NCI-H345 treated with DMSO at 0.1 percent for 48 hours (cell line): ENCODE data around the gene ISCA1.
A peak's percentile ranks its signal among the peaks of the same experiment; 100 is the strongest.
"Not testable (repeated sequence)": the region's sequence is repeated elsewhere in the genome, so short reads cannot be mapped to it uniquely, and the experiment has no call there.

Experiments
- DNase-seq: peaks from one replicate; lab custom pipeline; 2025; ENCODE audit not compliant: unreplicated experiment; lab: John Stamatoyannopoulos, UW

Gene ISCA1

DNA sequence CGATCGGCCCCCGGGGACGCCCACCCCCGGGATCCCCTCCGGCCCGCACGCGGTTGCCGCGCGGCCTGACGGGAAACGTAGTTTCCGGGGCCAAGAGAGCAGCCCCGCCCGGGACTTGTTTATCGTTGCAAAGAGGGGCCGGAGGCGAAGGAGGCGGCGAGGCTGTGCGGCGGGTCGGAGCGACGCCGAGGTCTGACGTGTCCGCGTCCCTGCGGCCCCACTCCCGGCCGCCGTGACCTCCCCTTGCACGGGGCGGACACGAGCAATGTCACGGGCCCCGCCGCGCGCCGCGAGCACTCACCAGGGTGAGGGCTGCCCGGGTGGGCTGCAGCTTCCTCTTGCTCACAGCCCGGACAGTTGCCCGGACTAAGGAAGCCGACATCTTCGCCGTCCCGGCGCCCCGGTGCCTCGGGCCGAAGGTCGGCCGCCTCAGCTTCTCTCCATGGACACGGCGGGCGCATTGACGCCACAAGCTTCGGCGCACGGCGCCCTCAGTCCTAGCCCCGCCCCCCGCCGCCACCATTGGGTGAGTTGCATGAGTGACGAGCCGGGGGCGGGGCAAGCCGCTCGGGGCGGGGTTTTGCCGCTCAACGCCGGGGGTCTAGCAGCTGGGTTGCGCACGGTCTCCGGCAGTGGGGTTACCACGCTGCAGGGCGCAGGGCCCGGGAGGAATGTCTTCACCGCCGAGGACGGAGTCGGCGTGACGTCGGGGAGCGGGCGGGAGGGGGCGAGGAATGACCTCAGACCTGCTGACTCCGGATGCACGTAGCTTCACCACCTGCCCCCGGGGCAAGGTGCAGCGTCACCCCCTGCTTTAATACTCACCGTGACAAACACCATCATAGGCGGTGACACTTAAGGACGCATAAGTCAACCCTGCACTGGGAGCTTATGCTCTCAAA lies at the start of gene ISCA1:
TSS of gene ISCA1 (minus strand) at position 462 of the 902 bp plus-strand sequence. CDS start at position 382, 80 bp downstream.
- peak; percentile 71 for DNase-seq

DNA sequence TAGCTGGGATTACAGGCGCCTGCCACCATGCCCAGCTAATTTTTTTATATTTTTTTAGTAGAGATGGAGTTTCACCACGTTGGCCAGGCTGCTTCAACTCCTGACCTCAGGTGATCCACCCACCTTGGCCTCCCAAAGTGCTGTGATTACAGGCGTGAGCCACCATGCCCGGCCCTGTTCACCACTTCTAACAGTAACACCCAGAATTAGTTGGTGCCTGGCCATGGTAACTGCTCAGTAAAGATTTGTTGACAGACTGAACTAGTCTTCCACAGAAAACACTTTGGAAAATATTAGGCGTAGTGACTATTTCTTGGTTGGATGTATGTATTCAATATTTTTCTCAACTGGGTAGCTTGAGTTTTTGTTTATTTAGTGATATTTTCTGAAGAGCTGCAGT lies 47.8 kb upstream of the ISCA1 start:
- DNase-seq: no peak

DNA sequence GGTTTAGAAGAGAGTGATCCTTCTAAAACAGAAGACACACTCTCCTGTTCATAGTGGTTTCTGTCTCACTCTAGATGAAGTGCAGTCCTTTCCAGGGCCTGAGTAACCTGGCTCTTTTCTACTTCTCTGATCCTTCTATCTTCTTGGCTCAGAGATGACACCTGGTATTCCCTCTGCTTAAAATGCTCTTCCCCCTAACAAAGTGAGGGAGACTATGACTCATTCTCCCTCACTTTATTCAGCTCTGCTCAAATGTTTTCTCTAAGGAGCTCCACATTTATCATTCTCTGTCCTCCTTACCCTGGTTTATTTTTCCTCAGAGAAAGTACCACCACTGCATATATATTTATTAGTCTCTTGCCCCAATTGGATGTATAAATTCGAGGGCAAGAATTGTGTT lies 47.3 kb upstream of the ISCA1 start:
- DNase-seq: no peak

DNA sequence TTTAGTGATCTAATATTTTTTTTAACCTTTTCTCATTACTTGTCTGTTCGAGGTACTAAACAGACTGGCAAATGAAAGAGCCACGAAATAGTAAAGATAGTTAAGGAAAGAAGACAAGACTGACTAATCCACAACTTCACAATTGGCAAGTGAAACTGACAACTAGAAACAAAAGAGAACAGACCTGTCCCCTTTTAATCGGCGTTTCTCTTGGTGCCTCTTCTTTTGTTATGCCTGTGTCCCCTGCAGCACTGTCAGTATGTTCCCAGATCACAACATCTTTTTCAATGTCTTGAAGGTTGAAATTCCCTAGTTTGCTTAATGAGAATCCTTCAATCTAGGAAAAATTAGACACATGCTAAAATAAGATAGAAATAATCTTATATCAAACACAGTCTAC lies 45.8 kb upstream of the ISCA1 start:
- no peak for DNase-seq

DNA sequence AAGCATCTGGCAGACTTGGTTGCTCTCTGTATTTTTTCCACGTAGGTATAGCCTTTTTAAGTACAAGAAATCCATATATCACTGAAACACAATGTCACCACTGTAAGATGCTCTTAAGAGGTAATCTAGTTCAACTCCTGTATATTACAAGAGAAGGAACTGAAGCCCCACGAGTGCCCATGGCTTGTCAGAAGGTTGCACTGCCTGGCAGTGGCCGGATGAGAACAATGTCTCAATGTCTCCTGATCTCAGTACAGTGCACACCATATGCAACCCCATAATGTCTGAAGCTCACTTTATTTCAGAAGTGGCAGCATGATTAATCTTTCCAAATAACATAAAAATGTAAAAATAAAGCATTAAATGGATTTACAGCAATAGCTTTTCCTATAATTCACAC lies 44.2 kb upstream of the ISCA1 start:
- no peak for DNase-seq

DNA sequence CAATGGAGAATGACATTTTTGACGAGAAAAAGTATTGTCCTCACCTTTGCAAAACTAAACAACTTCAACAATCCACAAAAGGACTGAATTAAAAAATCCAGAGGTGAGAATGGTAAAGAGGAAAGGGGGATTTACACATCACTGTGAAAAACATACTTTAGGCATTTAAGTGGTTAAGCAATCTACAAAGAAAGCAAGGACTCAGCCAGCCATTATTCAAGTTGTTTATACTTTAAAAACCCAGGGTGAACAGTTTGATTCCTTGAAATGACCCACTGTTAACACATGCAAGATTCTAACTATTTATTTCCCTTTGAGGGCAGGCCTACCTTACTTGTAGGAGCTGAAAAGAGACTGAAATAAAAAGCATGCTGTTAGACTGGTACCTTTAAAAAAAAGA lies 42.6 kb upstream of the ISCA1 start:
- DNase-seq: no peak

DNA sequence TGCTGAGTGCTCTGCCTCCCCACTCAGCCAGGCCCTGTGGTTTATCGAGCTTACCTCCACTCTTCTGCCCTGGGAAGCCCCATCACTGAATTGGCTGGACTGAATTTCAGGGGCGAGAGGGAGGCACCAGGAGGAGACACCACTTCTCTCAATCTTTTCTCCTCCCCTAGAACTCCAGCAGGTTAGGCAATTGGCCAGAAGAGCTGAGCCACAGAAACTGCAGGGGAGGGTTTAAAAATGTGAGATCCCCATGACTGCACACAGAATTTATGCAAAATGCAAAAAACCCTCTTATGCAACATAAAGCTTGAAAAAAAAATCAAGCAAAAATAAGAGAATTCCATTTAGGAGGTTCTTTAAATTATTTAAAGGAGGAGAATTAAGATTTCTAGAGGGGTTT lies 42.0 kb upstream of the ISCA1 start:
- DNase-seq: no peak

DNA sequence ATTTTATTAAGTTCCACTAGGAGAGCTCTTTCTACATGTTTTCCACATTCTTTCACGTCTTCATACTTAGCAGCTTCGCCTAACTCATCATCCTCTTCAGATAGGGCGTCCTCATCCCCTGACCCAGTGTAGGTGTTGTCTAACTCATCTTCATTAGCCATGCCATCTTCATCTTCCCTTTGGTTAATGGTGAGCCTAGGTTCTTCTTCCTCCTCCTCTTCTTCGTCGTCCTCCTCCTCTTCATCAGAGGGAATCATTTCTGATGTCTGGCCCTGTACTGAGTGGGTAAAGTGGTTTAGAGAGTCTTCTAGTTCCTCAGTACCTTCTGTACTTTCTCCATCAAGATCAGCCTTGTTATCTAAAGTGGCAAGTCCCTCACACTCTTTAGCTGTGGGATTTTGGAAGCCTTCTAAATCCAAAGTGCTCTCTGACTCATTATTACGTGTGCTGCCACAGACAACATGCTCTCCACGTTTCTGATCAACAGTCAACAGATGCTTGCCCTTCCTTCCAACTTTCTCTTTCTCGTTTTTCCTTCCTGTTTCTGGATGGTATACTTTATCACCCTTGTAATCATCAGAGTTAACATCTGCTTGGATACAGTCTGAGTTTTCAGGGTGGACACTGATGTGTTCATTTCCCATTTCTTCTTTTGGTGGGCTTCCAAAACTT lies 40.8 kb upstream of the ISCA1 start:
- DNase-seq: no peak

DNA sequence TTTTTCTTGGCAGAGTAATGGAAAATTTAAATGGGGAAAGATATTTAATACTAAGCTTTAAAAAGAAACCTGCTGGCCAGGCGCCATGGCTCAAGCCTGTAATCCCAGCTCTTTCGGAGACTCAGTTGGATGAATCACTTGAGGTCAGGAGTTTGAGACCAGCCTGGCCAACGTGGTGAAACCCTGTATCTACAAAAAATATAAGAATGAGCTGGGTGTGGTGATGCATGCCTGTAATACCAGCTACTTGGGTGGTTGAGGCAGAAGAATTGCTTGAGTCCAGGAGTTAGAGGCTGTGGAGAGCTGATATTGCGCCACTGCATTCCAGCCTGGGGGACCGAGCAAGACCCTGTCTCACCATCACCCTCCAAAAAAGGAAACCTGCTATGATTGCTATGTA lies 39.0 kb upstream of the ISCA1 start:
- DNase-seq: no peak

DNA sequence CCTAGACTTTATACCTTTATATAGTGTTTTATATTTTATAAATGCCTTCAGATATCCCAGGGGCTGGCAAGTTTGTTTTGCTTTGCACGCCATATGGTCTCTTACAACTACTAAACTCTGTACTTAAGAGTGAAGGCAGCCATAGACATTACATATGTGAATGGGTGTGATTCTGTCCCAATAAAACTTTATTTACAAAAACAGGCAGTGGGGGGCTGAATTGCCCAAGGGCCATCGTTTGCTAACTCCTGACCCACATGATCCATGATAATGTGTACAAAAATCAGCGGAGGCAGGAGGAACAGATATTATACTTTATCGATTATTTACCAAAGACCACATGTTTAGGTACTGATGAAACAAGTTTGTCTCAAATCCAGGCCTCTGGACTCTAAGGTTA lies 35.8 kb upstream of the ISCA1 start:
- no peak for DNase-seq

DNA sequence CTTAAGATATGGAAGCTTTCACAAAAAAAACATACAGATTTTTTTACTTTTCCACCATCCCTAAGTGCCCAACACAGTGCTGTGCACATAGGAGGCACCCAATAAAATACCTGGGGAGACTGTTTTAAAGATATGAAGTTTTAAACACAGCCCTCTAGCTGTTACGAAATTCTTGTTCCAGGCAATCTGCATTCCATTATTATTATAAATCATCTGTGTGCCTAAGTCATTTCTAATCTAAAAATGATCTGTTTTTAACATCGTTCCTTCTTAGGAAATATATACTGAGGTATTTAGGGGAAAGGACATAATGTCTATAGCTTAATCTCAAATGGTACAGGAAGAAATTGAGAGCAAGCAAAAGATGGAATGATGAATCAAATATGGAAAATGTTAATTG lies 32.7 kb upstream of the ISCA1 start:
- no peak for DNase-seq

DNA sequence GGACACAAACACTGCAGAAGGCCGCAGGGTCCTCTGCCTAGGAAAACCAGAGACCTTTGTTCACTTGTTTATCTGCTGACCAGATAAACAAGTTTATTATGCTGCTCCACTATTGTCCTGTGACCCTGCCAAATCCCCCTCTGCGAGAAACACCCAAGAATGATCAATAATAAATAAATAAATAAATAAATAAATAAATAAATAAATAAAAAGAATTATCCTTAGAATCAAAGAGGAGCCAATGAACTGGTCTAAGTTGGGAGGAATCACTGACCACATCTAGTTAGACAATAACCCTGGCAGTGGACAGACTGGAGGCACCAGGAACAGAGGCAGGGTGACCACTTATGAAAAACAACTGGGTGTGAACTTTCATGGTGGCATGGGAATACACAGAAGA lies 30.6 kb upstream of the ISCA1 start:
- not testable (repeated sequence) for DNase-seq

DNA sequence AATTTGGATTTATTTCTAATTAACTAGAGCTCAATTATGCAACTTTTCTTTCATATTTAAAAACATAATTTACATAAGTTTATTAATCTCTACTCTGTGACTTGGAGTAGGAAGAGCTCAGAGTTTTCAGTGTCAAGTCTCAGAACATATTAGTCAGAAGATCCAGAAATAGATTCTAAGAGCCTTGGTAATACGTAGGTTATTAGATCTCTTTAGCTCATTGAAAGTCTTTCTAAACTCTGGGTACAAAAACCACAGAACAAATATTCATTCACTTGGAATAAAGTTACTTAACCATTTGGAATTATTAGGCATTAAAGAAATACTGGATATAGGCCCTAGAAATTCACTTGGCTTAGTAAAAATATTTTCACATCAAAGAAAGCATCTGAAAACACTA lies 26.3 kb upstream of the ISCA1 start:
- no peak for DNase-seq

DNA sequence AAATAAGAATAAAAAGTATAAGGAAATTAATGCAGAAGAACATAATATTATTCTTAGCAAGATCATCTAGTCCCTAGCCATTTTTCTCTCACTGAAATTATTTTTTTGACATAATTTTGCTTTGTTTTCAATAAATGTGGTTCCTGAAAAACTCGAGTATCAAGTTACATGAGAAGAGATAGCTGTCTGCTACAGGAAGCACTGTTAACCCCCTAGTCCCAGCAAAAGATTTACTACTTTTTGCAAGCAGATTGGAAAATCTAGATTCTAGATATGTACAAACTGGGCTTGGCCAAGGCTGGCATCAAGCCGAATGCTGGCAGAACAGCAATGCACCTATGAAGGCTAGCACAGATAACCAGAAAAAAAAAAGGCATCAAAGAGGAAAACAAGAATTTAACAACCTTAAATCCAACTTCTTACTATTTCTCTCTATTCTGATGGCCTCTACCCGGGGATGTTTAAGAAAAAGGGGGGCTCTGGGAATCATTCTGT lies 21.9 kb upstream of the ISCA1 start:
- no peak for DNase-seq

DNA sequence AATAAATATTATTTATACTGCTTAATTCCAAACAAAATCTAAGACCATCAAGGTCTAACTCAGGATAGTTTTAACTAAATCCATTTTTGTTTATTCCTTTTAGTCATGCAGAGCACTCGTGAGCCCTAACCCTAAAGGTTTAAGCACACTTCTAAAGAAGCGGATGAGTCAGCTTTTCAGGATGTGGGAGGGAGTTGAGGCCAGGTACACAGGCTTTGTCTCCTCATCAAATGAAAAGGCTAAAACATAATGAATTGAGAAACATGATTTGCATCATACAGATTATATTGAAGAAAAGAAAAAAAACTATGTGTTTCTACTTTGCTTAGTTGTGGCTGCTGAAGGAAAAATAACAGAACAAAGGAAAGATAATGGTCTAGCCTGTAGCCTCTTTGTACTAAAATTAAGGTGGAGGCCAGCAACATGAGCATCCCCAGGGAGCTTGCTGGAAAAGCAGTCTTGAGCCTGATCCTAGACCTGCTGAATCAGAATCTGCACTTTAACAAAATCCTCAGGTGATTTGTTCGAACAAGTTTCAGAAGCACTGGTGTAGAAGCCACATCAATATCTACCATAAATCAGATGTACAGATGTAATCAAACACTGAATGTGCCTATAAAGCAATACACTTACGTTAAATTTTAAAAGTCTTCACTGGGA lies 21.1 kb upstream of the ISCA1 start:
- DNase-seq: no peak

DNA sequence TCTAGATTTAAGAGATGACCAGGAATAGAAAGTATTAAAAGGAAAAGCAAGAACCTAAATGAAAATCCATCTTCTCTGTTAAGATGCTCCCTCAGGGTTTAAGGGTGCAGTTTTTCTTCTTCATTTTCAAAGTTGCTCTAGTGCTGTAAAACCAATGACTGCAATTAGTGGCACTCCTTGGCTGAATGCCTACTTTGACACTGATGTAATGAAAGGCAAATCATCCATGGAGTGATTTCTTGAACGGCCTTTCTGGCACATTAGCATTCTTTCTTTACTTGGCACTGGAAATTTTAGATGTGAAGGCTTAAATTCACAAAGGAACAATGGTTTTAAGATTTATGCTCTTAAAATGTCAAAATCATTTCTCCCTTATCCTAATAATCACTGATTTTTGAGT lies 19.3 kb upstream of the ISCA1 start:
- DNase-seq: no peak

DNA sequence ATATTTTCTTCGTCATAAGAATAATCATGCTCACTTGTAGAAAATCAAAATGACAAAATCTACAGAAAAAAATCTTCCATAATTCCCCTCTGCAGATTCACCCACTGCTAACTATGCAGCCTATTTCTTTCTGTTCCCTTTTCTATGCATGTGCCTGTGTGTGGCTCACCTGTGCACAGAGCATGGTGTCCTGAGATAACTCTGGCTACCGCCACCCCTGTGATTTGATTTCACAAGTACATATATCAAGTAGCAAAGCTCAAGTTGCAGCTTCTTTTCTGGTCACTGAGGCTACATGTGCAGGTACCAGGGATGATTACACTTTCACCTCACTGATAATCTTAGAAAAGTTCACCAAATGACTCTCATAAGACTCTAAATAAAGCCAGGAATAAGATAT lies 18.4 kb upstream of the ISCA1 start:
- DNase-seq: no peak

DNA sequence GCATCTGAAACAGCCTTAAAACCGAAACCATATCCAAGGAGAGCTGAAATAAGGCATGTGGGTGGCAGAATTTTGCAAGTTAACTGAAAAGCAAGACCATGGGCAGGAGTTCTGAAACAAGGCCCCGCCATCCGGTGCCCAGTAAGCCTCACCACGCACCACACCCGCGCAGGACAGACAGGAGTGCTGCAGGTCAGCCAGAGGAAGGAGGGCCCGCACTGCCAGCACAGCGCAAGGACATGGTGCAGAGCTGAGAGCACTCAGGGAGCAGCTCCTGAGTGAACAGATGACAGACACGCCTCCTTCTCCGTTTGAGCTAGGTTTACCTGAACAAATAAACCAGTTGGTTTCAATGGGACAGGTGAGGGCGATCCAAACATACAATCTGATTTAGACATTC lies 16.5 kb upstream of the ISCA1 start:
- no peak for DNase-seq

DNA sequence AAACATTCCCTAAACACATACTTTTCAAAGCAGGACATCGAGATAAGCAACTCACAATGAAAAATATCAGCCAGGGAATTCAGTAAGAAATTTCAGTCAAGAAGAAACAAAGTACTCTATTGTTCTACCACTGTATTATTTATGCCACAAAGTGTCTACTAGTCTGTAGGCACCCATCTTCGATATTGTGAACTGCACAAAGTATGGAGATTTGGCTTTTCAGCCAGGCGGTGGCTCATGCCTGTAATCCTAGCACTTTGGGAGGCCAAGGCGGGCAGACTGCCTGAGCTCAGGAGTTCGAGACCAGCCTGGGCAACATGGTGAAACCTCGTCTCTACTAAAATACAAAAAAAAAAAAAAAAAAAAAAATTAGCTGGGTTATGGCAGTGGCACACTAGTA lies 8.0 kb upstream of the ISCA1 start:
- not testable (repeated sequence) for DNase-seq

DNA sequence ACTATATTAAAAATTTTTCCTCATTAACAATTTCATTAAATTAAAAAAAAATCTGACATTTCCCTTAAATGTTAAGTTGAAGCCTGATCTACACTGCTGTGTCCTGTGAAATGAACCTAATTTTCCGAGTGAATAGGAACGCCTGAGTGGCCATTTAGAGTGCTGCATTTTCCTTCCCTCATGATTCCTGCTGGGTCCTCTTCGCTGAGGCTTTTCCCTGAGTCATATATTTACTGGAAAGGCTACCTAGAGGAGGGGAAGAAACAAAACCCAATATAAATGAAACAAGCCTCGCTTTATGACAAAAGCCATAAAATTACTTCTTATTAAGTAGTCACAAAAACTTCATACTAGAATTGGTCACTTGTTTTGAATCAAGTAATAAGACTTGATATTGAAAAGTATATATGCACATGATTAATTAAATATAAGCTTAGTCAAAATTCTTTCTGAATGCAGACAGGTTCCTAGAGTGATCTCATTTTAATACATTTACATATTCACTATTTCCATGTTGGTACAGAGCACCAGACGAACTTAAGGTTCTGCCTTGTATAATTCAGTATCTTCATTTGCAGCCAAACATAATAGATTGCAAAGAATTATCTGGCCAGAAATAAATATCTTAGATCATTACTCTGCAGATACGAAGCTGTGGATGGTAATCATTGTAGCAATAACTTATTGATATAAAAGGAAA lies 6.3 kb upstream of the ISCA1 start:
- no peak for DNase-seq

DNA sequence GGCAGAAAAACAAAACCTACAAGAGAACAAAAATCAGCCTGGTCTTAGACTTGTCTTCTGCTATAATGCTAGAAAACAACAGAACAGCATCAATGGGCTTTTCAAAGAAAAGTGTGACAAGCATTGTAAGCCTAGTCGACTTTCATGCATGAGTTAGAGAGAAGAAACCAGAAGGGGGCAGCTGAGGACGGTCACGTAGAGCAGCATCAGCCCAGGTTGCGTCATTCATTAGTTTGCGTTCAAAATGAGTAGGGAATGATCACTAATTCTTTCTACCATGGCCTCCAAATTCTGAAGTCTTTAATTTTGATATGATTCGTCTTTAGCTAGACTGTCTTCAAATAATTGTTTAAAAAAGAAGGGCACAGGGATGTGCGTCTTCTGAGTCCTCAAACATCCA lies 4.7 kb upstream of the ISCA1 start:
- peak; percentile 42 for DNase-seq
